Sigmoid colon (tissue), 7 donors: Measurements from ENCODE around the gene SPATA13. TPM values are rescaled to one million over a fixed set of nuclear protein-coding genes. Genes with fewer than 3 reads are reported as not detected.

Experiments used
- DNase-seq: peaks from one replicate; pipeline ENCODE4 v3.0.0-alpha.2; 2019
- H3K27ac ChIP-seq, 4 donors: fragments of 200-600 bp; sonication (generic); one replicate each; pipeline ENCODE4 v1.5.1; 2016 to 2019; ENCODE audit warnings: mild to moderate bottlenecking in 1 of 4
- H3K27me3 ChIP-seq, 3 donors: fragments of 200-600 bp; sonication (generic); one replicate each; pipeline ENCODE4 v1.5.1; 2019; ENCODE audit warnings: mild to moderate bottlenecking in 1 of 3
- H3K36me3 ChIP-seq, 4 donors: fragments of 200-600 bp; sonication (generic); one replicate each; pipeline ENCODE4 v1.5.1; 2016 to 2019
- H3K4me1 ChIP-seq, 4 donors: fragments of 200-600 bp; sonication (generic); one replicate each; pipeline ENCODE4 v1.5.1; 2017 to 2019
- H3K4me3 ChIP-seq, 4 donors: fragments of 200-600 bp; sonication (generic); one replicate each; pipeline ENCODE4 v1.5.1; 2017 to 2019; ENCODE audit warnings: mild to moderate bottlenecking in 2 of 4, moderate library complexity in 1 of 4
- H3K9me3 ChIP-seq, 4 donors: fragments of 200-600 bp in 3 of 4; sonication (generic) in 3 of 4; one replicate each; pipeline versions ENCODE4 v1.5.1 to v1.6.1; 2013 to 2019
- CTCF ChIP-seq, 4 experiments: fragments of 450-650 bp in 3 of 4; fragments of 200-600 bp in 1 of 4; IDR thresholded peaks; one replicate each; pipeline ENCODE4 v1.5.1; 2016 to 2019; ENCODE audit warnings: antibody characterized with exemption in 4 of 4, mild to moderate bottlenecking in 3 of 4, moderate library complexity in 2 of 4
- EP300 ChIP-seq, 4 donors: sonication (generic); formaldehyde crosslinking; IDR thresholded peaks; one replicate each; pipeline ENCODE4 v1.6.1; 2017; ENCODE audit warnings: antibody characterized with exemption in 4 of 4
- POLR2A ChIP-seq, 2 donors: fragments of 450-650 bp; IDR thresholded peaks; one replicate each; pipeline ENCODE4 v1.6.1; 2016; ENCODE audit warnings: antibody characterized with exemption in 2 of 2, mild to moderate bottlenecking in 2 of 2, moderate library complexity in 2 of 2
- POLR2AphosphoS5 ChIP-seq, 4 donors: sonication (generic); formaldehyde crosslinking; IDR thresholded peaks; one replicate each; pipeline ENCODE4 v1.6.1; 2017; ENCODE audit warnings: antibody characterized with exemption in 4 of 4
- WGBS, 2 donors: extraction: QIAGEN DNeasy Blood & Tissue Kit; methylation state at CpG; one replicate each; pipeline ENCODE4 v1.1.7; 2013; 5-methylcytosine and 5-hydroxymethylcytosine counted together
- intact Hi-C: fragments of 100-400 bp; cut with DNase I; formaldehyde crosslinking; loops from one replicate; pipeline ENCODE4 v1.15.1; 2023
- polyA plus RNA-seq, 3 donors: library from polyadenylated mRNA; stranded (reverse); fragments of 200-250 nt; gene quantifications; one replicate each; pipeline ENCODE4 v1.2.3, GENCODE V29; 2013
- total RNA-seq, 4 donors: library from RNA; depleted of rRNA; stranded (reverse); fragments of >200 nt; gene quantifications; one replicate each; pipeline ENCODE4 v1.1.0, GENCODE V29; 2016
- donor health status: healthy with polysubstance abuse.
- donor health status: Bipolar disorder and iron deficiency.
- donor health status: healthy.

Gene SPATA13
- total and polyA plus RNA-seq, 7 donors, result 15.6 to 29.4 (median 18.1) TPM

- H3K9me3 ChIP-seq, result no peaks in the 10 kb centered on the region
- intact Hi-C loops, result loop anchor here (5.0 kb wide), 1 partner anchor 304 kb away; no protein-coding TSS in a partner anchor
- H3K4me3 ChIP-seq, result no peak overlapping the region
- peaks cover 0 to 4% (median 0%) of the 10 kb centered on the region in 4 donors for H3K4me1 ChIP-seq
- no peak overlapping the region for H3K27ac ChIP-seq
- WGBS, 2 donors, result 56 to 82% methylated on average over 3 of the region's 3 CpGs
- H3K27me3 ChIP-seq, result no peaks in the 10 kb centered on the region
- TF ChIP-seq POLR2A (IDR thresholded peaks at IDR 0.05) (no peak), EP300 (IDR thresholded peaks at IDR 0.05) (no peak), CTCF (IDR thresholded peaks at IDR 0.05) (no peak), POLR2AphosphoS5 (IDR thresholded peaks at IDR 0.05) (no peak)
- DNase-seq, result no peak
- peaks cover 0 to 12% (median 0%) of the 10 kb centered on the region in 4 donors for H3K36me3 ChIP-seq
Observed at GRCh38 chr13:24226762-24227161, 66.2 kb downstream of the SPATA13 start.

DNA sequence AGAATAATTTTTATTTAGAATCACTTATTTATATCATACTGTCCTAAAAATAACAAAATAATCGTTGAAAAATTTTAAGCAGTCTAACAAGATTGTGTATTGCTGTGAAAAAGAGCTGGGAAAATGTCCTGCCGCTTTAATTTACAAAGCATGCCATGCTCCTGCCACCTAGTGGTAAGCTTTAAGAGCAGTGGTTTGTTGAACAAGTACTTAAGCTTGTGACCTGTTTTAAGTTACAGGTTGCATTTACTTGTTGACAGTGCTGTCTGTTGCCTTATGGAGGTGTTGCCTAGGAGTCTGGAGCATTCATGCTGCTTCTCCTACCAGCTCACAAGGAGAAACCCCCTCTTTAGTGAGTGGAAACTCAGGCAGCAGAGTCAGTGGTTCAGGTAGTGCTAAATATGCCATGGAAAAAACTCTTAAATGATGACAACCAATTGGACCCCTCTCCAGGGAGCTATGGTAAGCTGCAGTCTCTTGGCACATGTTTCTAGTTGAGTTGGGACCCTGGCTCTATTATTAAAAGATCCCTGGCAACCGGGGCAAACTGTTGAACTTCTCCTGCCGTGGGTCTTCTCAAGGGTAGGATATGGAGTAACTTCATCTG lies 68.4 kb downstream of the SPATA13 start:
- H3K4me1 ChIP-seq, result peaks cover 0 to 11% (median 5%) of the 10 kb centered on the region in 4 donors
- H3K4me3 ChIP-seq, result no peak overlapping the region
- no peak for DNase-seq
- intact Hi-C loops, result loop anchor here (5.0 kb wide), 1 partner anchor 307 kb away; no protein-coding TSS in a partner anchor
- no peaks in the 10 kb centered on the region for H3K9me3 ChIP-seq
- H3K27me3 ChIP-seq, result no peaks in the 10 kb centered on the region
- TF ChIP-seq POLR2A (IDR thresholded peaks at IDR 0.05), result no peak
- TF ChIP-seq CTCF (IDR thresholded peaks at IDR 0.05), result peak; percentile 50 to 87 (median 64)
- peaks cover 0 to 4% (median 0%) of the 10 kb centered on the region in 4 donors for H3K36me3 ChIP-seq
- H3K27ac ChIP-seq, result no peak overlapping the region
- 46 to 48% methylated on average over 4 of the region's 4 CpGs for WGBS, 2 donors

- Histone ChIP-seq H3K36me3 (no peaks in the 10 kb centered on the region), H3K4me3 (no peak overlapping the region), H3K27ac (no peak overlapping the region), H3K27me3 (no peaks in the 10 kb centered on the region), H3K4me1 (peaks cover 0 to 14% (median 10%) of the 10 kb centered on the region in 4 donors), H3K9me3 (no peaks in the 10 kb centered on the region)
- WGBS, 2 donors, result 79 to 84% methylated on average over 12 of the region's 12 CpGs
- intact Hi-C loops, result no loop called here
- TF ChIP-seq POLR2AphosphoS5 (IDR thresholded peaks at IDR 0.05) (no peak), POLR2A (IDR thresholded peaks at IDR 0.05) (no peak), EP300 (IDR thresholded peaks at IDR 0.05) (no peak), CTCF (IDR thresholded peaks at IDR 0.05) (no peak)
- no peak for DNase-seq
Observed at GRCh38 chr13:24230428-24231072, 70.0 kb downstream of the SPATA13 start.

GRCh38 chr13:24231377-24231776 lies 70.9 kb downstream of the SPATA13 start:
- Histone ChIP-seq H3K27ac (no peak overlapping the region), H3K9me3 (no peaks in the 10 kb centered on the region), H3K4me3 (no peak overlapping the region), H3K27me3 (no peaks in the 10 kb centered on the region), H3K4me1 (peaks cover 0 to 14% (median 10%) of the 10 kb centered on the region in 4 donors), H3K36me3 (no peaks in the 10 kb centered on the region)
- TF ChIP-seq POLR2A (IDR thresholded peaks at IDR 0.05) (no peak), EP300 (IDR thresholded peaks at IDR 0.05) (no peak), CTCF (IDR thresholded peaks at IDR 0.05) (no peak), POLR2AphosphoS5 (IDR thresholded peaks at IDR 0.05) (no peak)
- no peak for DNase-seq
- intact Hi-C loops, result no loop called here
- 95 to 99% methylated on average over 3 of the region's 3 CpGs for WGBS, 2 donors
